HG03095 (cell line): ENCODE data around the gene NOL7.

Source experiments
- ATAC-seq: cut with Tn5 transposase; IDR thresholded peaks from one replicate; pipeline ENCODE4 v1.9.1; 2021; ENCODE audit warnings: moderate library complexity; ENCODE audit not compliant: unreplicated experiment

NOL7 gene

GRCh38 chr6:13649393-13649792 is 34.3 kb downstream of the NOL7 start:
- ATAC-seq: no peak

GRCh38 chr6:13653296-13653695 is 38.2 kb downstream of the NOL7 start:
- ATAC-seq: no peak

GRCh38 chr6:13654496-13654895 is 39.4 kb downstream of the NOL7 start:
- no peak for ATAC-seq

GRCh38 chr6:13655700-13656099 is 40.6 kb downstream of the NOL7 start:
- no peak for ATAC-seq

GRCh38 chr6:13660273-13660672 is 45.1 kb downstream of the NOL7 start:
- ATAC-seq: no peak

- ATAC-seq: no peak
These were observed 45.8 kb downstream of the NOL7 start for GRCh38 chr6:13660893-13661292.

GRCh38 chr6:13661647-13662046 is 46.5 kb downstream of the NOL7 start:
- ATAC-seq: no peak

- ATAC-seq: no peak
These were observed 47.7 kb downstream of the NOL7 start for GRCh38 chr6:13662651-13663334.

GRCh38 chr6:13663986-13664385 is 48.9 kb downstream of the NOL7 start:
- no peak for ATAC-seq

GRCh38 chr6:13664703-13665352 is 49.7 kb downstream of the NOL7 start:
- no peak for ATAC-seq

GRCh38 chr6:13666194-13667105 is 51.3 kb downstream of the NOL7 start:
- ATAC-seq: no peak

GRCh38 chr6:13667655-13668054 is 52.5 kb downstream of the NOL7 start:
- no peak for ATAC-seq

GRCh38 chr6:13668291-13668928 is 53.3 kb downstream of the NOL7 start:
- no peak for ATAC-seq

GRCh38 chr6:13669476-13669875 is 54.3 kb downstream of the NOL7 start:
- no peak for ATAC-seq
